Measurements from ENCODE around the gene MTMR6. TPM values are rescaled to one million over a fixed set of nuclear protein-coding genes. Genes with fewer than 3 reads are reported as not detected.

MTMR6 gene
- total and polyA plus RNA-seq, 8 donors, result 16.3 to 23.6 (median 20.8) TPM

DNA sequence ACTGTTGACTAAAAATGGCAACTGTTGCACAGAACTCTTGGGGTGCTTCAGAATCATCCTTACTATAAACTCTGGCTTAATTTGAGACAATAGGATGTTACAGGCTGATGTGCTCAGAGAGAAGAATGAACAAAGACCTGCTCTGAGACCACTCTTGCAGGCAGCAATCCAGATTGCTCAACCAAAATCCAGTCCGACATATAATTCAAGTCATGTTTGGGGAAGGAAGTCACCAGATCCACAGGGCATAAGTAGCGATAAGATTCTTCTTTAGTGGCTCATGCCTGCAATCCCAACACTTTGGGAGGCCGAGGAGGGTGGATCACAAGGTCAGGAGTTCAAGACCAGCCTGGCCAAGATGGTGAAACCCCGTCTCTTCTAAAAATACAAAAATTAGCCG lies 20.6 kb downstream of the MTMR6 start:
- Histone ChIP-seq H3K27ac (no peak overlapping the region), H3K9me3 (no peaks in the 10 kb centered on the region), H3K27me3 (no peaks in the 10 kb centered on the region), H3K36me3 (peaks cover 0 to 62% of the 10 kb centered on the region in 2 donors), H3K4me3 (no peak overlapping the region), H3K4me1 (peaks cover 0 to 10% of the 10 kb centered on the region in 2 donors)
- no peak for TF ChIP-seq CTCF (IDR thresholded peaks at IDR 0.05)
- ATAC-seq (no peak), DNase-seq (no peak)
- intact Hi-C loops (cut with DNase I), result no loop called here

- H3K36me3 ChIP-seq, result peaks cover 0 to 86% of the 10 kb centered on the region in 2 donors
- H3K9me3 ChIP-seq, result no peaks in the 10 kb centered on the region
- intact Hi-C loops (cut with DNase I), result no loop called here
- no peaks in the 10 kb centered on the region for H3K4me1 ChIP-seq
- no peak for TF ChIP-seq CTCF (IDR thresholded peaks at IDR 0.05)
- H3K4me3 ChIP-seq, result no peak overlapping the region
- H3K27me3 ChIP-seq, result no peaks in the 10 kb centered on the region
- no peak overlapping the region for H3K27ac ChIP-seq
- DNase-seq (no peak), ATAC-seq (no peak)
Observed at GRCh38 chr13:25262261-25262660, 25.0 kb downstream of the MTMR6 start.

- TF ChIP-seq CTCF (IDR thresholded peaks at IDR 0.05), result no peak
- H3K36me3 ChIP-seq, result peaks cover 0 to 90% of the 10 kb centered on the region in 2 donors
- H3K9me3 ChIP-seq, result no peaks in the 10 kb centered on the region
- ATAC-seq, result peak; percentile 86
- intact Hi-C loops (cut with DNase I), result no loop called here
- DNase-seq, result no peak
- H3K27ac ChIP-seq, result no peak overlapping the region
- H3K27me3 ChIP-seq, result no peaks in the 10 kb centered on the region
- no peaks in the 10 kb centered on the region for H3K4me1 ChIP-seq
- no peak overlapping the region for H3K4me3 ChIP-seq
Observed at GRCh38 chr13:25253702-25254101, 33.6 kb downstream of the MTMR6 start.

GRCh38 chr13:25252752-25253151 lies 34.5 kb downstream of the MTMR6 start:
- peaks cover 0 to 6% of the 10 kb centered on the region in 2 donors for H3K4me1 ChIP-seq
- H3K36me3 ChIP-seq, result peaks cover 0 to 82% of the 10 kb centered on the region in 2 donors
- ATAC-seq (peak; percentile 14), DNase-seq (no peak)
- H3K9me3 ChIP-seq, result no peaks in the 10 kb centered on the region
- TF ChIP-seq CTCF (IDR thresholded peaks at IDR 0.05), result no peak
- H3K27me3 ChIP-seq, result no peaks in the 10 kb centered on the region
- intact Hi-C loops (cut with DNase I), result no loop called here
- H3K27ac ChIP-seq, result no peak overlapping the region
- no peak overlapping the region for H3K4me3 ChIP-seq

GRCh38 chr13:25252225-25252624 lies 35.1 kb downstream of the MTMR6 start:
- Histone ChIP-seq H3K9me3 (no peaks in the 10 kb centered on the region), H3K36me3 (peaks cover 0 to 76% of the 10 kb centered on the region in 2 donors), H3K4me3 (no peak overlapping the region), H3K27me3 (no peaks in the 10 kb centered on the region), H3K27ac (no peak overlapping the region), H3K4me1 (peaks cover 0 to 6% of the 10 kb centered on the region in 2 donors)
- no peak for TF ChIP-seq CTCF (IDR thresholded peaks at IDR 0.05)
- intact Hi-C loops (cut with DNase I), result no loop called here
- ATAC-seq (no peak), DNase-seq (no peak)

Measured in left lung (tissue), 10 donors.